HG03571 (cell line): ENCODE measurements around the gene ZNF296.
A peak's percentile ranks its signal among the peaks of the same experiment; 100 is the strongest.

ENCODE experiments used
- ATAC-seq: cut with Tn5 transposase; IDR thresholded peaks from one replicate; pipeline ENCODE4 v1.9.1; 2021; ENCODE audit not compliant: unreplicated experiment

The ZNF296 gene

DNA sequence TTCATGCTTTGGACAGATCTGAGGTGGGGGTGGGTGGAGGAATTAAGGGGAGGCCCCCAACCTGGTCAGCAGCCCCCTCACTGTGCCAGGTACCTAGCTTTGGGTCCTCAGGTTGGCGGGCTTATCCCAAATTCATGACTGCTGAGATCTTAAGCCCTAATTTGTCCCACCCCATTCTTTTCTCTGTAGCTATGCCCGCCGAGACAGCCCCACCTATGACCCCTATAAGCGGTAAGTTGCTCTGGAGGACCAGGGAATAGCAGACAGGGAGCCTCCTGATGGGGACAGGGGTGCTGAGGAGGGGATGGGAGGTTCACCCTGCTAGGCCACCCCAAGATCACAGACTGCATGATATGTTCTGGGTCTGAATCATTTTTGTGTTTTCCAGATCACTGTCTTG lies 14.3 kb downstream of the ZNF296 start:
- no peak for ATAC-seq

DNA sequence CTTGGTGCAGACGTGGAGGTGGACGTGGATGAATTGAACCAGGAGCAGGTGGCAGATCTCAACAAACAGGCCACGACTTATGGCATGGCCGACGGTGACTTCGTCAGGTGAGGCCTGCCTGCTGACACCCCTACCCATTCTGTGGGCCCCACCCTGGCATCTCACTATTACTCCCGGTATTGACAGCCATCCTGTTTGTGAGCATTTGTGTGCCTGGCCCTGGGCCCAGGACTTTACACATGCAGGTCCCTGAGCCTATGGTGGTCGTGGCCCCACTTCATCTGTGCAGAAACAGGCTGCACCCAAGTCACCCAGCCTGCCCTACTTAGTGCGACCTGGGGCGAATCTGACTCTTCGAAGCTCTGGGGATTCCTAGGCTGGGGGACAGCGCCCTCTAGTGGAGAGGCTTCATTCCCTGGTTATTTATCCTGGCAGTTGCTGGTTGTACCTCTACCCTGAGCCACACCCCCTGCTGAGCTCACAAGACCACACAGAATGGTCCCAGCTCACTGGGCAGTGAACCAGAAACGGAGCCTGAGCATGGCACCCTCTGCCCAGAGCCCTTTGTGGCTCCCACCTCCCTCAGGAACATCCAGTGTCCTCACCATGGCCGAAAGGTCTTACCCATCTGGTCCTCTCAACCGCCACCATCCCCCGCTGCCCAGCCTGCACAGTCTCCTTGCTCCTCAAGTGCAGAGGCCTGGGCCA lies 16.9 kb downstream of the ZNF296 start:
- no peak for ATAC-seq

DNA sequence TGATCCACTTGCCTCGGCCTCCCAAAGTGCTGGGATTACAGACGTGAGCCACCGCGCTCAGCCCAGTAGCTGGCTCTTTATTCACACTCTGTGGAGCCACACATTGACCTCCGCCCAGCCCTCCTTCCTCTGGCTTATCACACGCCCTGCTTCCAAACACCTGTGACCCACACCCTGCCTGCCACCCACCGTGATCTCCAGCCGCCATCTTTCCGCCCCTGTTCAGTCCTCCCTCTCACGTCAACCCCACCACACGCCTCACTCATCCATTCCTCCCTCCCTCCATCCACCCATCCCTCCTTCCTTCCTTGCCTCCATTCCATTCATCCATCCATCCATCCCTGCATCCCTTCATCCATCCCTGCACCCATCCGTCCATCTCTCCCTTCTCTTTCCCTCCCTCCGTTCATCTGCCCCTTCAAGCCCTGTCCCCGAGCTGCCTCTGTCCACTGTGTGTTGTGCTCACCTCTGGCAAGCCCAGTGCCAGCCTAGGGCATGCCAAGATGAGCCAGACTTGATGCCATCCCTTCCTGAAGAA lies 17.6 kb downstream of the ZNF296 start:
- ATAC-seq, result no peak

DNA sequence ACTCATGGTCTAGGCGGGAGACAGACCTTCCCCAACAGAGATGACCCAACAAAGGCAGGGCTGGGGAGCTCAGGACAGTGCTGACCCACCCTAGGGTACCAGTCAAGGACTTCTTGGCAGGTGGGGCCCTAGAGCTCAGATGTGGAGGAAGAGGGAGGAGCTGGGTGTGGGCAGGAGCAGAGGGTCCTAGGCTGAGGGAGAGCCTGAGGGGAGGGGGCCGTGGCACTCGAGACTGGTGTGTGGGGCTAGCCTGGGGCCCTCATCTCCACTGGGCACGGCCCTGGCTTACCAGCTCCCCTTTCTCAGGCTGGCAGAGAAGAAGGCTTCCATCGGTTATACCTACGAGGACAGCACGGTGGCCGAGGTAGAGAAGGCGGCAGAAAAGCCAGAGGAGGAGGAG lies 18.8 kb downstream of the ZNF296 start:
- ATAC-seq, result no peak

DNA sequence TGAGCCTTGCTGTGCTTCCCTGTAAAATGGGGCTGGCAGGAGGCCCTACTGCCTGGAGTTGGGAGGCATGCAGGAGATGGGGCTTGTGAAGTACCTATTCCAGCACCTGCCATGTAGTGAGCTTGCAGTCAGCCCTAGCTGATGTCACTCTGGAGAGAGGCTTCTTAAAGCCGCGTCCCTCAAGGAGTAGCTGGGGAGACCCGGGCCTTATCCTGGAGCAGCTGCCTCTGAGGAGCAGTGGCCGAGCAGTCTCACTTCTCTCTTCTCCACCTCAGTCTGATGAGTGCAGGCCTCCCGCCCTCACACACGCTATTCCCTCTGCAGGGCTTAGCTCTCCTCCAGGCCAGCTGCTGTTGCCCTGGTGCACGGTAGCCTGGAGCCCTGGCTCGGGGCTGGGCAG lies 19.4 kb downstream of the ZNF296 start:
- no peak for ATAC-seq

DNA sequence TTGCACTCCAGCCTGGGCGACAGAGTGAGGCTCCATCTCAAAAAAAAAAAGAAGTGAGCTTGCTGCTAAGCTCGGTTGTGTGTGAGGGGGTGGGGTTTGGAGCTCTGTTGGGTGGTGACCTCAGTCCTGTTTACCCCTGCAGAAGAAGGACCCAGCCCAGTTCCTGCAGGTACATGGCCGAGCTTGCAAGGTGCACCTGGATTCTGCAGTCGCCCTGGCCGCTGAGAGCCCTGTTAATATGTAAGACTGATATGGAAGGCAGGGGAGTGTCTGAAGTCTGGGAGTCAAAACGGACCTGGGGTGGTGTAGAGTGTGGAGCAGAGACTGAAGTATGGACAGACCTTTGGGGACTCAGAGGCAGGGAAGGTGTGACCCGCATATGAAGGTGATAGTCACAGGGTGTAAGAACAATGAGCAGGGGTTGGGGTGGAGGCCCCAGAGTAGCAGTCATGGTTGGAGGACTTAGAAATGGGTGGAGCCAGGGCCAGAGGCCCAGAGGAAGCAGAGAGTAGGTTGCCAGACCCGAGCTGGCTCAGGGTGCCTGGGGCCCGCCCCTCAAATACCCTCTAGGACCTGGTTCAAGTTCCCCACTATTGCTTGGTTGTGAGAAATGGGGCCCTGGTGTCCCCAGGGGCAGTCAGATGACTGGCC lies 24.2 kb downstream of the ZNF296 start:
- ATAC-seq, result no peak

DNA sequence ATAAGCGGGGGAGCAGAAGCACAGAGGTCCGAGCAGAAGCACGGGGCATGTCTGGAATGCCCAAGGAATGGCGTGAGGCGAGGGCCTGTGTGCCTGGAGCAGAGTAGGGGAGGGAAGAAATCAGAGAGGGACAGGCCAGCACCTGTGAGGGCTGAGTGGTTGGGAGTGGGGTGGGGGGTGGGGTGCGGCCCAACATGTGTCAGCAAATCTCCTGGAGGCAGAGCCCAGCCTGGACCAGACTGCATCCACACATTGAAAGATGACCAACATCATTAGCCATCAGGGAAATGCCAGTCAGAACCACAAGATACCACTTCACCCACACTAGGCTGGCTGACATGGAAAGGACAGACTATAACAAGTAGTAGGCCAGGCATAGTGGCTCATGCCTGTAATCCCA lies 26.2 kb downstream of the ZNF296 start:
- ATAC-seq, result no peak

DNA sequence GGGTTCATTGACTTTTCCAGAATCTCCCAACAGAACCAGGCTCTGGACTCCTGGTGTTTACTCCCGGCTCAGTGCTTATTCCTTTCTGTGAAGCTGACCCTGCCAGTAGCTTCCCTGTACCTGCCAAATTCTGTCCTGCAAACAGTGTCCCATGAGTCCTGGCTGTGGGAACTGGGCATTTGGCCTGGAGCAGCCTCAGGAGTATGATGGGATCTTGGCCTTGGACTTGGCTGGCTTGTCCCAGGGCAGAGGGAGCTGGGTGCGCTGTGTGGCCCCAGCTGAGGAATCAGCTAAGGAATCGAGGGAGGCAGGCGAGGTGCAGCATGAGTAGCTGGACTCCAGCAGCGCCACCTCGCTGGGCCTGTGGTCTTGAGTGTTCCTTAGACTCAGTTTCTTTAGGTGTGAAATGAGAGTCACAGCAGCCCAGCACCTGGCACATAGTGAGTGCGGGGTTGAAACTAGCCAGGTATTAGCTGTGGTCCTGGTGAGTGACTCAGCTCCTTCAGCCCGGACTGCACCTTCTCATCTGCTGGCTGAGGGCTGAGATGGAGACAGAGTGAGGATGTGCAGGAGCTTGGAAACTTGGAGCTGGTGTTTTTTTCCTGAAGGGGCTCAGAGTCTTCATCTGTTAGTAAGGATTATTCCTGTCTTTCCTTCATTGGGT lies 27.1 kb downstream of the ZNF296 start:
- ATAC-seq, result no peak

DNA sequence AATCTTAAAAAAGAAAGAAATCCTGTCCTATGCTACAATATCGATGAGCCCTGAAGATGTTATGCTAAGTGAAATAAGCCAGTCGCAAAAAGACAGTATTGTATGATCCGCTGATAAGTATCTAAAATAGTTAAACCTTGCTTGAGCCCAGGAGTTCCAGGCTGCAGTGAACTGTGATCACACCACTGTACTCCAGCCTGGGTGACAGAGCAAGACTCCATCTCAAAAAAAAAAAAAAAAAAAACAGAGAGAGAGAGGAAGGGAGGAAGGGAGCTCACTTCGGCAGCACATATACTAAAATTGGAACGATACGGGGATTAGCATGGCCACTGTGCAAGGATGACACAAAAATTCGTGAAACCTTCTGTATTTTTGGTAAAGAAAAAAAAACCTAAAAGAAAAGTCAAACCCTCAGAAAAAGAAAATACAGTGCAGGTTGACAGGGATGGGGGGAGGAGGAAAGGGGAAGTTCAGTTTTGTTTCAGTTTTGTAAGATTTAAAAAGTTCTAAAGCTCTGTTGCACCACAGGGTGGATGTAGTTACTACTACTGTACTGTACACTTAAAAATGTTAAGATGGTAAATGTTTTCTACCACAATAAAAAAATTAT lies 29.0 kb downstream of the ZNF296 start:
- peak; percentile 69 for ATAC-seq

DNA sequence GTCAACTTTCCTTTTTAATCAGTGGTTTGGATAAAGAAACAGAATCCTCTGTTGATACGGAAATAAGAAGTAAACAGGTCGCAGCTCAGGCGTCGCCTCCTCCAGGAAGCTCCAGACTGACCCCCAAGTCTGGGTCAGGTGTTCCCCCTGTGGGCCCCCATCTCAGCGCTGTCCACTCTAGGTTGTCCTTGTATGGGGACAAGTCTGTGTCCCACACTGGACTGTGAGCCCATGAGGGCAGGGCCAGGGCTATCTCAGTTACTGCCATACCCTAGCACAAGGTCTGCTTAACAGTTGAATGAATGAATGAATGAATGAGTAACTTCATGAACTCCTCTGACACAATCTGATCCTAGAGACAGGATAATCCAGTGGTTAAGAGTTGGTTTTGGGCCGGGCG lies 29.9 kb downstream of the ZNF296 start:
- ATAC-seq, result no peak

DNA sequence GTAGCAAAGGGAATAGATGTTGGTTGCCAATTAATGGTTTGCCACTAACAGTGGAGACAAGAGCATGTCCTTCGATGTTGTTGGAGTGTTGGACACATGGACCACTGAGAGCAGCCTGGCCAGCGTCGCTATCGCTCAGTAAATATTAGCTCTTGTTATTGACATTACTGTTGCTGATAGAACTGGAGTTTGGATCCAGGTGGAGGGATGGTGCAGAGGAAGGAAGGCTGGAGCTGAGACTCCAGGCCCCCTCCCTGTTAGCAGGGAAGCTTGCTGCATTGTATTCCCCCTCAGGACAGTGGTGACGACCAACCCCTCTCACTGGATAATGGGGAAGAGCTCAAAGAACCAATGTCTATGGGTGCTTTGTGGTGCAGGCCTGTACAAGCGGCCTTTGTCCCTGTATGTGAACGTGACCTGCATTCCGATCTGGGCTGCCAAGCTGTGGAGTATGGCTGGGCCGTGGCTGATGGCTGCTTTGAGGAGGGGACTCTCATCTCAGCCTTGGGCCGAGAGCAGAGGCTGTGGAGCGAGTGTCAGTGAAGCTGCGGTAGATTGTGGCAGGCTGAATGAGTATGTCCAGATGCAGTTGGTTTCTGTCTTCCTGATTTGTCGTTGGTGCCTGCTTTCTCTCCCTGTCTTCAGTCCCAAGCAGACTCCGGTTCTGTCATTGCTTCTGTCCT lies 30.5 kb downstream of the ZNF296 start:
- no peak for ATAC-seq

DNA sequence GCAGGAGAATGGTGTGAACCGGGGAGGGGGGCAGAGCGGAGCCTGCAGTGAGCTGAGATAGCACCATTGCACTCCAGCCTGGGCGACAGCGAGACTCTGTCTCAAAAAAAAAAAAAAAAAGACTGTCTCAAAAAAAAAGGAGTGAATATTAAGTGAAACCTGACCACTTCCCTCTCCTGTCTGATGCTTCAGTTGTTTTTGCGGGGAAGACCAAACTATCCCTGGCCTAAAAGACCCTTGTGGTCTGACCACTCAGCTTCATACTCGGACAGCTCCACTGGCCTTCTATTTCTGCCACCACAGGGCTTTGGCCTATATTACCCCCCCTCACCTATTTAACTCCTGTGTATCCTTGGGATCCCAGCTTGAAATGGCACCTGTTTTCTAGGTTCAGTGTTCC lies 35.2 kb downstream of the ZNF296 start:
- no peak for ATAC-seq

DNA sequence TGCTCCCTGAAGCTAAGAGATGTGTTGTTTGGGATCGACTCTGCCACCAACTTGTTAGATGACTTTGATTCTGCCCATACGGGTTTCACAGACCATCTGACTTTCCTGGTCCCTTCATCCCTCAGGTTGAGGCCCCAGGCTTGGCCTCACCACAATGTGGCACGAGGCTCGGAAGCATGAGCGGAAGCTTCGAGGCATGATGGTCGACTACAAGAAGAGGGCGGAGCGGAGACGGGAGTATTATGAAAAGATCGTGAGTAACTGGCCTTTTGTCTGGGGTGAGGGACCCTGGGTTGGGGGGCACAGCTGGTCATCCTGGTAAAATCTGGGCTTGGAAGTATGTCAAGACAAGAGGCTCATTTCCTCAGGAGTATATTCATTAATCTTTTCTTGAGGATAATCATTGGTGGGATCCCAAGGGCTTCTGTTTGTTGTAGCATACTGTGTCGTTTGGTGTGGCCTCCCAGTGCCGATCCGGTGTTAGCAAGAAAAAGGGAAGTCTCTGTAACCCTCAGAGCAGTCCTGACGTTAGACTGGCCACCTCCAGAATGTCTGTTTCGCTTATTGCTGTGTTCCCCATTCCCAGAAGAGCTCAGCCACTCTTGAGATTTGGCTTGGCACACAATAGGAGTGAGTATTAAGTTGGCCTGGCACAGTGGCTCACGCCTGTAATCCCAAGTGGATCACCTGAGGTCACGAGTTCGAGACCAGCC lies 36.1 kb downstream of the ZNF296 start:
- no peak for ATAC-seq

DNA sequence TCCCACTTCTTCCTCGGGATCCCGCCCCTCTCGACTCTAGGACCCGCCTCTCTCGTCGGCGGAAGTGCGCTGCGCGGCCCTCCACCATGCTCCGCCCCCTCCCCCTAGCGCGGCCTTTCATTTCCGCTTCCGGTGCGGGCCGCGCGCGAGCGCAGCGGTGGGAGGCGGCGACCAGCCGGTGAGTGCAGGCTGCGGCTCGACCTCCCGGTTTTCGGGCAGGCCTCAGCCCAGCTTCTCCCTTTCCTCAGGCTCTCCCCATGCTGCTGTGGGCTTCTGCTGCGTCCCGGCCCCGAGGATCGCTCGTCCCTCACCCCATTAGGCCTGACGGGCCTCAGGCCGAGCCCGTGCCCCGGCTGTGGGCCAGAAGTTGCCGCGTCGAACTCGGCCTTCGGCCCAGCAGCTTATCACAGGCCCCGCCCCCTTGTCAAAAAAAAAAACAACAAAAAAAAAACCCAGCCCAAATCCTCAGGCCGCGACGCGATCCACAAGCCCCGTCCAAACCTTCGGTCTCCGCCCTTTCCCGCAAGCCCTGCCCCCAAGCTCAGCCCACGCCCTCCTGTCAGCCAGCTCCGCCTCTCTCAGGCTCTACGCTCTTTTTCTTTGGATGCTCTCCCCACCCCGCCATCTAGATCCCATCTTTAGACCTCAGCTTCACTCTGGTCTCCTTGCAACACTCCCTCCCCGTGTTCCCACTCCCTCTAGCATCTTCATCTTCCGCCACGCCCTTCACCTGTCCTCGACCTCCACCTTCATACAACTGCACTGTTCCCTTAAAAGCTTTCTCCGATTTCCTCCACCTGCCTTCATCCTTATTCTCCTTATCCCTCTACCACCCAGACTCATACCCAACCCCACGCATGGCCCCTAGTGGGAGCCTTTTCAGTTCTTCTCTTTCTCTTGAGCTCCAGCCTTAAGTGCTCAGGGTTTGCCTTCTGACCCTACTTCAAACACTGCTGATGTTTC lies 37.1 kb downstream of the ZNF296 start, which contains the start of gene CLASRP:
CLASRP (plus strand) TSS at position 115 of the 963 bp plus-strand sequence. CDS start 1,168 bp downstream, outside the sequence.
- ATAC-seq, result peak; percentile 78

DNA sequence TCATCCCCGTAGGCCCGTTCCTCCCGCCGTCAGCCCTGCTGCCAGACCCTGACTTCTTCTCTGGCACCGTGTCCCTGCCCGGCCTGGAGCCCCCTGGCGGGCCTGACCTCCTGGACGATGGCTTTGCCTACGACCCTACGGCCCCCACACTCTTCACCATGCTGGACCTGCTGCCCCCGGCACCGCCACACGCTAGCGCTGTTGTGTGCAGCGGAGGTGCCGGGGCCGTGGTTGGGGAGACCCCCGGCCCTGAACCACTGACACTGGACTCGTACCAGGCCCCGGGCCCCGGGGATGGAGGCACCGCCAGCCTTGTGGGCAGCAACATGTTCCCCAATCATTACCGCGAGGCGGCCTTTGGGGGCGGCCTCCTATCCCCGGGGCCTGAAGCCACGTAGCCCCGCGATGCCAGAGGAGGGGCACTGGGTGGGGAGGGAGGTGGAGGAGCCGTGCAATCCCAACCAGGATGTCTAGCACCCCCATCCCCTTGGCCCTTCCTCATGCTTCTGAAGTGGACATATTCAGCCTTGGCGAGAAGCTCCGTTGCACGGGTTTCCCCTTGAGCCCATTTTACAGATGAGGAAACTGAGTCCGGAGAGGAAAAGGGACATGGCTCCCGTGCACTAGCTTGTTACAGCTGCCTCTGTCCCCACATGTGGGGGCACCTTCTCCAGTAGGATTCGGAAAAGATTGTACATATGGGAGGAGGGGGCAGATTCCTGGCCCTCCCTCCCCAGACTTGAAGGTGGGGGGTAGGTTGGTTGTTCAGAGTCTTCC lies 38.7 kb downstream of the ZNF296 start:
- no peak for ATAC-seq

DNA sequence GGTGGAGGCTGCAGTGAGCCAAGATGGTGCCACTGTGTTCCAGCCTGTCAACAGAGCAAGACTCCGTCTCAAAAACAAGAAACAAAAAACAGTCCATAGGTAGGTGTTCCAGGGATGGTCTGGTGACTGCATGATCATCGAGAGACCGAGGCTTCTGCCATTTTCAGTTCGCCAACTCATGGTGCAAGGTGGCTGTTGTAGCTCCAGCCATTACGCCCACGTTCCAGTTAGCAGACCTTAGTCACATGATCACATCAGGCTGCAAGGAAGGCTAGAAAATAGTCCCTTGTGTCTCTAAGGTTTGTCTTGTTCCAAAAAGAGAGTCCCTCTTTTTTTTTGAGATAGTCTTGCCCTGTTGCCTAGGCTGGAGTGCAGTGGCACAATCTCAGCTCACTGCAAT lies 40.5 kb downstream of the ZNF296 start:
- no peak for ATAC-seq

DNA sequence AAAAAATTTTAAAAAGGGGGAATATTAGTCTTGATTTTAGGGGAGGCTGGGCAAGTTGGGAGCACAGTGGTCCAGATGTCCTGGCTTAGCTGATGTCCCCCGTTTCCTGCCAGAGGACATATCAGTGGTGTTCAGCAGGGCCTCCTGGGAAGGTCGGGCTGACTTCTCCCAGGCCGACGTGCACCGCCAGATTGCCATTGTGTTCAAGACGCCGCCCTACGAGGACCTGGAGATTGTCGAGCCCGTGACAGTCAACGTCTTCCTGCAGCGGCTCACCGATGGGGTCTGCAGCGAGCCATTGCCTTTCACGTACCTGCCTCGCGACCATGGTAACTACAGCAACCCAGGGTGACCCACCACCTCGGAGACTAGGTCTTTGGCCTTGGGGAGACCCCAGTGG lies 43.9 kb downstream of the ZNF296 start:
- ATAC-seq, result no peak

DNA sequence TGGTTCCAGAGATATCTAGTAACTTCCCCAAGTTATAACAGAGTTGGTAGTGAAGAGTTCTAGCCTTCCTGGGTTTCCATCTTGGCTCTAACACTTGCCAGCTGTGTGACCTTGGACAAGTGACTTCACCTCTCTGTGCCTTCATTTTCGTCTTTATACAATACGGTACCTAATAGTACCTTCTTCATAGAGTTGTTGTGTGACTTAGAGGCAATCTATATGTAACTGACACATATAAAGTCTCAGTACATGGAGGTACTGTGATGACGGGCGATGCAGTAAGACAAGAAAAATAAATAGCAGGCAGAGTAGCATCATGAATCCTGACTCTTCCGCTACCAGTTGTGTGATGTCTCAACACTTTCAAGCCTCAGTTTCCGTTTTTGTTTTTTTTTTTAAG lies 45.5 kb downstream of the ZNF296 start:
- no peak for ATAC-seq
